CD14-positive monocyte (primary cell): ENCODE results near the gene ZFHX3. TPM values are rescaled to one million over a fixed set of nuclear protein-coding genes. Genes with fewer than 3 reads are reported as not detected.

Experiments
- DNase-seq, 3 donors: peaks; one replicate each; pipeline ENCODE4 v3.0.0-alpha.2; 2011 to 2022
- H2AFZ ChIP-seq: 2 replicates; pipeline ENCODE4 v1.6.0; 2012; ENCODE audit warnings: mild to moderate bottlenecking, low read depth, low read length, inconsistent platforms; ENCODE audit not compliant: insufficient read depth, poor library complexity, severe bottlenecking
- H3K27ac ChIP-seq, 2 donors: 1 replicate in 1 of 2; 2 replicates in 1 of 2; pipeline ENCODE4 v1.5.1; 2012 to 2013; ENCODE audit warnings: low read length in 2 of 2, control low read depth in 1 of 2, inconsistent platforms in 1 of 2, low read depth in 1 of 2, mild to moderate bottlenecking in 1 of 2
- H3K27me3 ChIP-seq, 2 donors: one replicate each; pipeline versions ENCODE4 v1.6.0 to v1.6.1; 2011 to 2013; ENCODE audit warnings: low read length in 2 of 2; ENCODE audit not compliant: control insufficient read depth in 2 of 2, insufficient read depth in 2 of 2
- H3K36me3 ChIP-seq, 2 donors: replicated peaks in 1 of 2; 1 replicate in 1 of 2; 2 replicates in 1 of 2; pipeline versions ENCODE4 v1.5.1 to v1.6.1; 2012 to 2013; ENCODE audit warnings: low read length in 2 of 2, control low read depth in 1 of 2, inconsistent platforms in 1 of 2, mild to moderate bottlenecking in 1 of 2; ENCODE audit not compliant: insufficient read depth in 2 of 2, control insufficient read depth in 1 of 2
- H3K4me1 ChIP-seq, 2 donors: 1 replicate in 1 of 2; 2 replicates in 1 of 2; pipeline versions ENCODE4 v1.5.1 to v1.6.1; 2012 to 2013; ENCODE audit warnings: low read length in 2 of 2, control low read depth in 1 of 2, inconsistent platforms in 1 of 2, mild to moderate bottlenecking in 1 of 2, moderate library complexity in 1 of 2; ENCODE audit not compliant: insufficient read depth in 2 of 2, control insufficient read depth in 1 of 2
- H3K4me2 ChIP-seq: replicated peaks from 2 replicates; pipeline ENCODE3; 2012; ENCODE audit warnings: low read length, moderate library complexity, mild to moderate bottlenecking; ENCODE audit not compliant: poor library complexity, severe bottlenecking; ENCODE audit errors: extremely low read depth
- H3K4me3 ChIP-seq, 3 experiments: fragments of 200-600 bp in 1 of 3; sonication (generic) in 1 of 3; replicated peaks in 1 of 3; 1 replicate in 2 of 3; 2 replicates in 1 of 3; pipeline ENCODE4 v1.5.1; 2011 to 2013; ENCODE audit warnings: low read length in 3 of 3, mild to moderate bottlenecking in 3 of 3, control low read depth in 2 of 3, low read depth in 2 of 3, inconsistent platforms in 1 of 3, moderate library complexity in 1 of 3
- H3K79me2 ChIP-seq: 2 replicates; pipeline ENCODE4 v1.6.0; 2012; ENCODE audit warnings: mild to moderate bottlenecking, control low read depth, inconsistent platforms, low read length, moderate library complexity; ENCODE audit not compliant: insufficient read depth
- H3K9ac ChIP-seq: 2 replicates; pipeline ENCODE4 v1.6.0; 2017; ENCODE audit warnings: low read length, mild to moderate bottlenecking; ENCODE audit not compliant: insufficient read depth, poor library complexity, severe bottlenecking
- H3K9me3 ChIP-seq, 2 donors: replicated peaks in 1 of 2; 1 replicate in 1 of 2; 2 replicates in 1 of 2; pipeline versions ENCODE4 v1.5.1 to v1.6.1; 2012 to 2013; ENCODE audit warnings: low read length in 2 of 2, control low read depth in 1 of 2; ENCODE audit not compliant: control insufficient read depth in 1 of 2, insufficient read depth in 1 of 2
- H4K20me1 ChIP-seq: 2 replicates; pipeline ENCODE4 v1.6.0; 2012; ENCODE audit warnings: mild to moderate bottlenecking, low read length, control low read depth, moderate library complexity; ENCODE audit not compliant: insufficient read depth
- H3K27ac Mint-ChIP-seq, 7 donors: one replicate each; pipeline ENCODE4 v1.8.0; 2020; ENCODE audit warnings: mild to moderate bottlenecking in 7 of 7, mixed read lengths in 7 of 7, moderate library complexity in 6 of 7, inconsistent platforms in 2 of 7
- H3K27me3 Mint-ChIP-seq, 3 donors: one replicate each; pipeline ENCODE4 v1.8.0; 2021 to 2022; ENCODE audit warnings: low read depth in 3 of 3, mild to moderate bottlenecking in 3 of 3, mixed read lengths in 3 of 3, moderate library complexity in 3 of 3, inconsistent platforms in 1 of 3
- H3K36me3 Mint-ChIP-seq, 2 donors: one replicate each; pipeline ENCODE4 v1.8.0; 2020; ENCODE audit warnings: mixed read lengths in 2 of 2, inconsistent platforms in 1 of 2, mild to moderate bottlenecking in 1 of 2
- H3K4me1 Mint-ChIP-seq: one replicate; pipeline ENCODE4 v1.8.0; 2020; ENCODE audit warnings: mild to moderate bottlenecking, mixed read lengths
- H3K4me3 Mint-ChIP-seq, 2 donors: one replicate each; pipeline ENCODE4 v1.8.0; 2020; ENCODE audit warnings: mild to moderate bottlenecking in 2 of 2, mixed read lengths in 2 of 2, moderate library complexity in 1 of 2
- H3K9me3 Mint-ChIP-seq, 7 donors: one replicate each; pipeline ENCODE4 v1.8.0; 2020 to 2022; ENCODE audit warnings: mixed read lengths in 7 of 7, mild to moderate bottlenecking in 6 of 7, moderate library complexity in 6 of 7, inconsistent platforms in 2 of 7
- WGBS: methylation state at CpG from one replicate; pipeline ENCODE4 v1.1.5; 2013; ENCODE audit warnings: missing lambda C conversion rate; ENCODE audit not compliant: insufficient coverage; 5-methylcytosine and 5-hydroxymethylcytosine counted together
- intact Hi-C, 2 donors: fragments of 100-400 bp; cut with micrococcal nuclease; formaldehyde crosslinking; loops; one replicate each; pipeline versions ENCODE4 v1.15.0 to v1.15.1; 2023
- polyA plus RNA-seq, 3 donors: library from polyadenylated mRNA; depleted of rRNA in 1 of 3; unstranded in 2 of 3; stranded (reverse) in 1 of 3; fragments of 300-500 nt in 2 of 3; fragments of >200 nt in 1 of 3; fragmentation: Illumina TruSeq in 2 of 3; gene quantifications; 1 replicate in 2 of 3; 2 replicates in 1 of 3; pipeline ENCODE4 v1.2.3, GENCODE V29; 2012 to 2021
- TF ChIP-seq, protein P1 (sequence below): fragments of 200-600 bp; IDR thresholded peaks from one replicate; pipeline ENCODE4 v1.8.0; 2022; ENCODE audit warnings: antibody characterized with exemption, mild to moderate bottlenecking

Gene ZFHX3
- polyA plus RNA-seq, 3 donors: 0.42 to 4.2 (median 0.43) TPM

DNA sequence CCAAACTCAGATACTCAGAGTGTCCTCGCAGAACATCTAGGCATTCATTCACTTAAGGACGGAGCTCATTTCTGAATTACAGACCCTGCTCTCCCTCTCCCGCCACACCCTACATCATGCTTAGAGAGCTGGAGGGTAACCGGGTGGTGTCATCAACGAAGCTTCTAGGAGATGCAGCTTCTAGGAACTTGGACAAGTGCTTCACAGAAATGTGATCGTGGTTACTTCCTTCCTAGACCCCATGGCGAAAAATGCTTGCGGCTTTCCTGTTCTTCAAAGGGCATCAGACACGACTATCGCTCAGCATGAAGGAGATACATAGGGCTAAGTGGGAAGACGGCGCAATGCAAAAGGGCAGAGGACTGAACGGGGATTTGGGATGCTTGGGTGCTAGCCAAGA, 126.8 kb downstream of the ZFHX3 start:
- DNase-seq: peak in 1 of 3 donors; percentile 38
- Mint-ChIP-seq H3K27me3 (peaks cover 2 to 5% (median 2%) of the 10 kb centered on the region in 3 donors), H3K9me3 (peaks cover 0 to 8% (median 0%) of the 10 kb centered on the region in 7 donors), H3K27ac (peak overlapping the region in 6 of 7 donors; percentile 10 to 84 (median 52)), H3K4me3 (peak overlapping the region; percentile 56 to 61), H3K4me1 (peaks cover 35% of the 10 kb centered on the region), H3K36me3 (peaks cover 0 to 8% of the 10 kb centered on the region in 2 donors)
- Histone ChIP-seq H3K36me3 (no peaks in the 10 kb centered on the region), H3K4me1 (peaks cover 20 to 28% of the 10 kb centered on the region in 2 donors), H3K9me3 (no peaks in the 10 kb centered on the region), H3K27me3 (no peaks in the 10 kb centered on the region), H3K27ac (no peak overlapping the region), H3K4me3 (peak overlapping the region in 1 of 3 experiments; percentile 19), H4K20me1 (no peaks in the 10 kb centered on the region), H3K9ac (no peak overlapping the region), H3K4me2 (peak overlapping the region; percentile 33), H3K79me2 (no peaks in the 10 kb centered on the region), H2AFZ (no peak overlapping the region)
- intact Hi-C loops: no loop called here
- 58% methylated on average over 12 of the region's 13 CpGs for WGBS
- TF ChIP-seq, protein P1, sequence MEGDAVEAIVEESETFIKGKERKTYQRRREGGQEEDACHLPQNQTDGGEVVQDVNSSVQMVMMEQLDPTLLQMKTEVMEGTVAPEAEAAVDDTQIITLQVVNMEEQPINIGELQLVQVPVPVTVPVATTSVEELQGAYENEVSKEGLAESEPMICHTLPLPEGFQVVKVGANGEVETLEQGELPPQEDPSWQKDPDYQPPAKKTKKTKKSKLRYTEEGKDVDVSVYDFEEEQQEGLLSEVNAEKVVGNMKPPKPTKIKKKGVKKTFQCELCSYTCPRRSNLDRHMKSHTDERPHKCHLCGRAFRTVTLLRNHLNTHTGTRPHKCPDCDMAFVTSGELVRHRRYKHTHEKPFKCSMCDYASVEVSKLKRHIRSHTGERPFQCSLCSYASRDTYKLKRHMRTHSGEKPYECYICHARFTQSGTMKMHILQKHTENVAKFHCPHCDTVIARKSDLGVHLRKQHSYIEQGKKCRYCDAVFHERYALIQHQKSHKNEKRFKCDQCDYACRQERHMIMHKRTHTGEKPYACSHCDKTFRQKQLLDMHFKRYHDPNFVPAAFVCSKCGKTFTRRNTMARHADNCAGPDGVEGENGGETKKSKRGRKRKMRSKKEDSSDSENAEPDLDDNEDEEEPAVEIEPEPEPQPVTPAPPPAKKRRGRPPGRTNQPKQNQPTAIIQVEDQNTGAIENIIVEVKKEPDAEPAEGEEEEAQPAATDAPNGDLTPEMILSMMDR: no peak

DNA sequence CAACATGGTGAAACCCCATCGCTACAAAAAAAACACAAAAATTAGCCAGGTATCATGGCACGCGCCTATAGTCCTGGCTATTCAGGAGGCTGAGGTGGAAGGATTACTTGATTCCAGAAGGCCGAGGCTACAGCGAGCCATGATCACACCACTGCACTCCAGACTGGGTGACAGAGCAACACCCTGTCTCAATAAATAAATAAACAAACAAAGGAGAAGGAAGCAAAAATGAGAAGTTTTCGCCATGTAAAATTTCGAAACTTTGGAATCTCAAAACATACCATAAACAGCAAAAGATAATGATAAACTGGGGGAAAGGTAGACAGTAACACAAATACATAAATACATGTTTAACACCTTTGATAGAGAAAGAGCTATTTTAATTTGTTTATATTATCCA, 130.9 kb downstream of the ZFHX3 start:
- H4K20me1 ChIP-seq: no peaks in the 10 kb centered on the region
- H3K4me1 ChIP-seq: peaks cover 11 to 15% of the 10 kb centered on the region in 2 donors
- peaks cover 0 to 6% (median 0%) of the 10 kb centered on the region in 7 donors for H3K9me3 Mint-ChIP-seq
- no peaks in the 10 kb centered on the region for H3K36me3 ChIP-seq
- intact Hi-C loops: no loop called here
- no peak overlapping the region for H3K27ac ChIP-seq
- H3K4me2 ChIP-seq: no peak overlapping the region
- H3K4me1 Mint-ChIP-seq: peaks cover 21% of the 10 kb centered on the region
- WGBS: 100% methylated on average over 1 of the region's 7 CpGs
- H3K9ac ChIP-seq: no peak overlapping the region
- no peaks in the 10 kb centered on the region for H3K27me3 ChIP-seq
- H3K79me2 ChIP-seq: no peaks in the 10 kb centered on the region
- H3K27me3 Mint-ChIP-seq: peaks cover 2 to 3% (median 3%) of the 10 kb centered on the region in 3 donors
- TF ChIP-seq, protein P1: no peak
- H3K4me3 Mint-ChIP-seq: no peak overlapping the region
- peaks cover 0 to 2% of the 10 kb centered on the region in 2 donors for H3K36me3 Mint-ChIP-seq
- DNase-seq: peak in 2 of 3 donors; percentile 30 to 33
- H3K27ac Mint-ChIP-seq: peak overlapping the region in 5 of 7 donors; percentile 0 to 47 (median 36)
- no peak overlapping the region for H2AFZ ChIP-seq
- H3K9me3 ChIP-seq: no peaks in the 10 kb centered on the region
- H3K4me3 ChIP-seq: no peak overlapping the region
